IMR-90 (cell line): ENCODE measurements around the gene FARSB. TPM values are rescaled to one million over a fixed set of nuclear protein-coding genes. Genes with fewer than 3 reads are reported as not detected.

Experiments
- ATAC-seq: fragments of 200-7000 bp; cut with Tn5 transposase; 2 replicates; pipeline ENCODE4 v1.9.1; 2020; ENCODE audit warnings: low read depth, mild to moderate bottlenecking, moderate library complexity
- BruUV-seq: library from RNA; stranded (reverse); fragments of 400-500 nt; replicated peaks from 2 replicates; lab custom pipeline; 2021; lab: Mats Ljungman, UMichigan
- CTCF ChIA-PET: fragments of 300-600 bp; formaldehyde crosslinking; extraction: SDS; loops from one replicate; lab custom pipeline; 2021; ENCODE audit warnings: antibody characterized with exemption; lab: Yijun Ruan, JAX
- POLR2A ChIA-PET: fragments of 300-600 bp; sonication (Branson Sonifier 250); formaldehyde crosslinking; loops from one replicate; lab custom pipeline; 2022; ENCODE audit warnings: antibody characterized with exemption; ENCODE audit not compliant: unreplicated experiment; lab: Charles Lee
- DNase-seq: peaks from one replicate; pipeline ENCODE4 v3.0.0; 2013
- H2AFZ ChIP-seq: replicated peaks from 2 replicates; pipeline ENCODE3; 2013; ENCODE audit warnings: low read length, mild to moderate bottlenecking; ENCODE audit not compliant: poor library complexity
- H2AK5ac ChIP-seq: 2 replicates; pipeline ENCODE4 v1.6.1; 2013; ENCODE audit warnings: low read depth, low read length, inconsistent platforms
- H2AK9ac ChIP-seq: replicated peaks from 2 replicates; pipeline ENCODE3; 2013; ENCODE audit warnings: mild to moderate bottlenecking, low read depth, low read length, moderate library complexity; ENCODE audit not compliant: poor library complexity
- H2BK120ac ChIP-seq: 2 replicates; pipeline ENCODE4 v1.6.1; 2013; ENCODE audit warnings: low read depth, low read length, inconsistent platforms
- H2BK15ac ChIP-seq: 3 replicates; pipeline ENCODE4 v1.6.1; 2013; ENCODE audit warnings: low read depth, low read length, inconsistent platforms
- H2BK20ac ChIP-seq: 2 replicates; pipeline ENCODE4 v1.6.1; 2013; ENCODE audit warnings: low read depth, mild to moderate bottlenecking, inconsistent platforms, low read length, moderate library complexity
- H2BK5ac ChIP-seq: 2 replicates; pipeline ENCODE4 v1.6.1; 2013; ENCODE audit warnings: mild to moderate bottlenecking, low read depth, low read length, inconsistent platforms; ENCODE audit not compliant: poor library complexity, severe bottlenecking
- H3K14ac ChIP-seq: replicated peaks from 2 replicates; pipeline ENCODE4 v1.6.1; 2013; ENCODE audit warnings: low read depth, low read length, inconsistent platforms
- H3K18ac ChIP-seq: 2 replicates; pipeline ENCODE4 v1.6.1; 2013; ENCODE audit warnings: low read depth, low read length, control low read depth
- H3K23ac ChIP-seq: 2 replicates; pipeline ENCODE4 v1.6.1; 2013; ENCODE audit warnings: low read depth, low read length, inconsistent platforms
- H3K27ac ChIP-seq: 2 replicates; pipeline ENCODE4 v1.5.1; 2013; ENCODE audit warnings: mild to moderate bottlenecking, control low read depth, low read length; ENCODE audit not compliant: insufficient read depth
- H3K27me3 ChIP-seq: 2 replicates; pipeline ENCODE4 v1.6.1; 2013; ENCODE audit warnings: low read length; ENCODE audit not compliant: control insufficient read depth, insufficient read depth
- H3K36me3 ChIP-seq: 2 replicates; pipeline ENCODE4 v1.6.1; 2013; ENCODE audit warnings: low read length, mixed read lengths; ENCODE audit not compliant: control insufficient read depth, insufficient read depth
- H3K4ac ChIP-seq: 2 replicates; pipeline ENCODE4 v1.6.1; 2013; ENCODE audit warnings: low read depth, low read length, inconsistent platforms
- H3K4me1 ChIP-seq: 2 replicates; pipeline ENCODE4 v1.6.1; 2013; ENCODE audit warnings: low read length, mixed read lengths; ENCODE audit not compliant: control insufficient read depth, insufficient read depth
- H3K4me2 ChIP-seq: 2 replicates; pipeline ENCODE4 v1.6.1; 2013; ENCODE audit warnings: low read depth, mild to moderate bottlenecking, control low read depth, low read length, moderate library complexity
- H3K4me3 ChIP-seq: 2 replicates; pipeline ENCODE4 v1.5.1; 2013; ENCODE audit warnings: low read depth, mild to moderate bottlenecking, control low read depth, low read length, moderate library complexity; ENCODE audit not compliant: insufficient read depth
- H3K56ac ChIP-seq: 2 replicates; pipeline ENCODE4 v1.6.1; 2013; ENCODE audit warnings: low read length, inconsistent platforms; ENCODE audit not compliant: insufficient read depth; ENCODE audit errors: extremely low read depth
- H3K79me1 ChIP-seq, 2 experiments: 2 replicates each; pipeline ENCODE4 v1.6.1; 2013; ENCODE audit warnings: low read length in 2 of 2, inconsistent platforms in 1 of 2, low read depth in 1 of 2
- H3K9ac ChIP-seq: 2 replicates; pipeline ENCODE4 v1.6.1; 2013; ENCODE audit warnings: low read depth, low read length, control low read depth
- H3K9me1 ChIP-seq: 2 replicates; pipeline ENCODE4 v1.6.1; 2013; ENCODE audit warnings: low read length, inconsistent platforms; ENCODE audit not compliant: insufficient read depth
- H3K9me3 ChIP-seq: 2 replicates; pipeline ENCODE4 v1.6.1; 2013; ENCODE audit warnings: low read length; ENCODE audit not compliant: control insufficient read depth, insufficient read depth
- H4K20me1 ChIP-seq: 2 replicates; pipeline ENCODE4 v1.6.1; 2013; ENCODE audit warnings: low read length, inconsistent platforms; ENCODE audit not compliant: insufficient read depth
- H4K5ac ChIP-seq: 2 replicates; pipeline ENCODE4 v1.6.1; 2013; ENCODE audit warnings: mild to moderate bottlenecking, low read depth, low read length, control low read depth
- H4K8ac ChIP-seq, 2 experiments: 2 replicates each; pipeline ENCODE4 v1.6.1; 2013; ENCODE audit warnings: low read depth in 2 of 2, low read length in 2 of 2, control low read depth in 1 of 2, inconsistent platforms in 1 of 2
- H4K91ac ChIP-seq: 2 replicates; pipeline ENCODE4 v1.6.1; 2013; ENCODE audit warnings: low read depth, low read length, inconsistent platforms; ENCODE audit not compliant: insufficient read depth
- BHLHE40 ChIP-seq: fragments of 150-350 bp; IDR thresholded peaks from 2 replicates; pipeline ENCODE4 v1.6.1; 2016; ENCODE audit warnings: mild to moderate bottlenecking, low read depth, low read length
- CEBPB ChIP-seq: IDR thresholded peaks from 2 replicates; pipeline ENCODE4 v1.6.1; 2012; ENCODE audit warnings: low read depth, low read length, improper control_type of control experiment
- CHD1 ChIP-seq: IDR thresholded peaks from 2 replicates; pipeline ENCODE4 v1.6.1; 2012; ENCODE audit warnings: low read depth, low read length, improper control_type of control experiment
- CTCF ChIP-seq: conservative IDR thresholded peaks from 2 replicates; pipeline ENCODE4 v1.5.1; 2012; ENCODE audit warnings: mild to moderate bottlenecking, low read depth, low read length, improper control_type of control experiment
- ELK1 ChIP-seq: fragments of 150-350 bp; IDR thresholded peaks from 2 replicates; pipeline ENCODE4 v1.6.1; 2016; ENCODE audit warnings: low read depth, mild to moderate bottlenecking, low read length, moderate library complexity, borderline replicate concordance
- FOS ChIP-seq: fragments of 150-350 bp; IDR thresholded peaks from 2 replicates; pipeline ENCODE4 v1.6.1; 2016; ENCODE audit warnings: low read depth, low read length
- MAFK ChIP-seq: IDR thresholded peaks from 2 replicates; pipeline ENCODE4 v1.6.1; 2012; ENCODE audit warnings: low read depth, low read length, improper control_type of control experiment
- MAZ ChIP-seq: IDR thresholded peaks from 2 replicates; pipeline ENCODE4 v1.6.1; 2012; ENCODE audit warnings: low read depth, mild to moderate bottlenecking, low read length, improper control_type of control experiment, moderate library complexity, borderline replicate concordance
- MXI1 ChIP-seq: IDR thresholded peaks from 2 replicates; pipeline ENCODE4 v1.6.1; 2012; ENCODE audit warnings: low read depth, mild to moderate bottlenecking, low read length, moderate library complexity, borderline replicate concordance
- NFE2L2 ChIP-seq: fragments of 150-350 bp; IDR thresholded peaks from 2 replicates; pipeline ENCODE4 v1.6.1; 2016; ENCODE audit warnings: low read depth, mild to moderate bottlenecking, low read length
- POLR2A ChIP-seq: IDR thresholded peaks from 2 replicates; pipeline ENCODE4 v1.6.1; 2012; ENCODE audit warnings: mild to moderate bottlenecking, low read depth, low read length
- RAD21 ChIP-seq: IDR thresholded peaks from 2 replicates; pipeline ENCODE4 v1.6.1; 2012; ENCODE audit warnings: low read length, improper control_type of control experiment
- RCOR1 ChIP-seq: IDR thresholded peaks from 2 replicates; pipeline ENCODE4 v1.6.1; 2012; ENCODE audit warnings: mild to moderate bottlenecking, low read length, improper control_type of control experiment; ENCODE audit not compliant: insufficient replicate concordance
- RFX5 ChIP-seq: IDR thresholded peaks from 2 replicates; pipeline ENCODE4 v1.8.0; 2012; ENCODE audit warnings: low read depth, mild to moderate bottlenecking, low read length, moderate library complexity
- SMC3 ChIP-seq: fragments of 150-350 bp; IDR thresholded peaks from 2 replicates; pipeline ENCODE4 v1.6.1; 2016; ENCODE audit warnings: low read depth, mild to moderate bottlenecking, antibody characterized with exemption, low read length, moderate library complexity
- USF2 ChIP-seq: fragments of 150-350 bp; IDR thresholded peaks from 2 replicates; pipeline ENCODE4 v1.6.1; 2017; ENCODE audit warnings: mild to moderate bottlenecking, antibody characterized with exemption, low read length, low read depth
- WGBS, 2 experiments: methylation state at CpG; one replicate each; pipeline versions ENCODE4 v1.1.5 to v1.1.7; 2013; ENCODE audit warnings: missing lambda C conversion rate in 2 of 2; ENCODE audit not compliant: insufficient read length in 1 of 2; ENCODE audit errors: extremely low coverage in 2 of 2; 5-methylcytosine and 5-hydroxymethylcytosine counted together
- dilution Hi-C: fragments of 300-500 bp; cut with HindIII; formaldehyde crosslinking; loops from one replicate; pipeline ENCODE4 v1.14.3; 2018; ENCODE audit warnings: low sequenced_read_pairs; ENCODE audit not compliant: unreplicated experiment
- in situ Hi-C: fragments of 300-500 bp; cut with MboI; formaldehyde crosslinking; loops from 3 replicates; pipeline ENCODE4 v1.14.3; 2019; ENCODE audit warnings: low sequenced_read_pairs, inconsistent platforms, mixed read lengths
- intact Hi-C: fragments of 100-400 bp; cut with micrococcal nuclease; formaldehyde crosslinking; loops from 2 replicates; pipeline ENCODE4 v1.10.0; 2022
- polyA plus RNA-seq, 3 experiments: library from polyadenylated mRNA; depleted of rRNA; stranded (reverse); fragments of >200 nt; gene quantifications; 2 replicates each; pipeline ENCODE4 v1.2.3, GENCODE V29; 2012; ENCODE audit warnings: low replicate concordance in 1 of 3
- total RNA-seq: library from RNA; depleted of rRNA; stranded (reverse); fragments of >200 nt; gene quantifications from 2 replicates; pipeline ENCODE4 v1.2.3, GENCODE V29; 2012

Gene FARSB
- total and polyA plus RNA-seq, 2 of the 4 experiments (the other 2 are of a cell fraction): 21.1 to 32.5 TPM

DNA sequence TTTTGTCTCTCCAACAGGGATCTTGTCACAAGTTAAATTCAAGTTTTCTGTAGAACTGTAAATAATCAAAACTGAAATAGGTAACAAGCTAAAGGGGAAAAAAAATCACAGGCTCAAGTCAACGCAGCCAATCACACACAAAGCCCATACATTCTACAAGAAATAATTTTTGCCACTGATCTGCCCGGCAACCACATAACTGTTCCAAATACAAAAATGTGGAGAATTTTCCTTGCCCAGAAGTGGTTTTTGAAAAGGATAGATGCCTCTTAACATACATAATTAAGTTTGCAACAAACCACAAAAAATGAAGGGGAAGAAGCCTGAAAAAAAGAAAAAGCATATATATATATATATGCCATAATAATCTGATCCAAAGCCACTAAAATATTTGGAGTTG lies 60.3 kb downstream of the FARSB start:
- H3K23ac ChIP-seq: no peak overlapping the region
- H4K8ac ChIP-seq: no peak overlapping the region
- no peaks in the 10 kb centered on the region for H3K4me1 ChIP-seq
- H2BK120ac ChIP-seq: no peak overlapping the region
- H4K20me1 ChIP-seq: no peaks in the 10 kb centered on the region
- H3K36me3 ChIP-seq: peaks cover 11% of the 10 kb centered on the region
- H3K18ac ChIP-seq: no peak overlapping the region
- H3K4me3 ChIP-seq: no peak overlapping the region
- H3K9me1 ChIP-seq: no peaks in the 10 kb centered on the region
- no peak overlapping the region for H3K9ac ChIP-seq
- TF ChIP-seq CEBPB: no peak
- no peak for TF ChIP-seq SMC3
- no peak for TF ChIP-seq CHD1
- TF ChIP-seq POLR2A: no peak
- no peak for TF ChIP-seq MAZ
- no peak for TF ChIP-seq MAFK
- no peak for TF ChIP-seq RAD21
- no peak for TF ChIP-seq USF2
- no peak for TF ChIP-seq BHLHE40
- TF ChIP-seq RFX5: no peak
- no peak for TF ChIP-seq RCOR1
- TF ChIP-seq MXI1: no peak
- no peak for TF ChIP-seq FOS
- TF ChIP-seq NFE2L2: no peak
- TF ChIP-seq ELK1: no peak
- TF ChIP-seq CTCF: no peak
- no peak for DNase-seq
- H3K4me2 ChIP-seq: no peak overlapping the region
- H2AFZ ChIP-seq: no peak overlapping the region
- POLR2A ChIA-PET: no interaction called here
- H3K79me1 ChIP-seq: peaks cover 0 to 3% of the 10 kb centered on the region in 2 experiments; a peak in 2 of 4 replicates
- H2BK15ac ChIP-seq: no peak overlapping the region
- H2BK5ac ChIP-seq: no peak overlapping the region
- intact Hi-C loops (no loop called here), in situ Hi-C loops (loop anchor here (25.0 kb wide), 1 partner anchor 533 kb away; no protein-coding TSS in a partner anchor), dilution Hi-C loops (no loop called here)
- H3K4ac ChIP-seq: no peak overlapping the region
- H4K91ac ChIP-seq: no peak overlapping the region
- ATAC-seq: no peak
- H3K27ac ChIP-seq: no peak overlapping the region
- no CpG with 5 or more reads among the region's 2 CpGs for WGBS, 2 experiments
- no peaks in the 10 kb centered on the region for H3K9me3 ChIP-seq
- H4K5ac ChIP-seq: no peak overlapping the region
- H3K14ac ChIP-seq: no peak overlapping the region
- no TSS peak for BruUV-seq
- no peak overlapping the region for H2BK20ac ChIP-seq
- H2AK9ac ChIP-seq: no peak overlapping the region
- no peaks in the 10 kb centered on the region for H3K27me3 ChIP-seq
- no peak overlapping the region for H3K56ac ChIP-seq
- CTCF ChIA-PET: interaction anchor here (2.8 kb wide), 1 partner anchor 278 kb away, joined by 8 read pairs; no protein-coding TSS in a partner anchor
- no peak overlapping the region for H2AK5ac ChIP-seq
